Loucy (cell line): ENCODE measurements around the gene PATZ1.

ENCODE experiments used
- EZH2phosphoT487 ChIP-seq: fragments of 200-600 bp; IDR thresholded peaks from 2 replicates; pipeline ENCODE4 v1.6.1; 2018; ENCODE audit warnings: antibody characterized with exemption, mild to moderate bottlenecking, moderate library complexity, borderline replicate concordance
- TF ChIP-seq, protein P1 (sequence below): fragments of 200-600 bp; sonication (generic); conservative IDR thresholded peaks from 2 replicates; pipeline ENCODE4 v1.5.1; 2014; ENCODE audit warnings: mild to moderate bottlenecking, antibody characterized with exemption, low read length

DNA sequence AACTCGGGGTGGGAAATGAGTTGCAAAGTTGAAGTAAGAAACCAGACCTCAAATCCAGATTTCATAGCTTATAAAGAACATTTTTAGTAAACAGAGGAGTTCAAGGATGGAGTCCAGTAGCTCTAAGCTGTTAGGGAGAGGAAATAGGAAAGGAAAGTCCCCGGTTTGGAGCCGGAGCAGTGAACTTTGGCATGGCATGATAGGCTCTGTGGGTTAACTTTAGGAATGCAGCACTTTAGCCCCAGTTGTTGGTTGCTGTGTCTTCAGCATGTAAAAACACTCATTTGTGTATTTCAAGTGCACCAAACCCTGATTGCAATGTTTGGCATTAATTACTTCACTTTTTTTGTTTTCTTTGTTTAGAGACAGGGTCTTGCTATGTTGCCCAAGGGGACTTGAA lies 45.2 kb downstream of the PATZ1 start:
- TF ChIP-seq, protein P1, sequence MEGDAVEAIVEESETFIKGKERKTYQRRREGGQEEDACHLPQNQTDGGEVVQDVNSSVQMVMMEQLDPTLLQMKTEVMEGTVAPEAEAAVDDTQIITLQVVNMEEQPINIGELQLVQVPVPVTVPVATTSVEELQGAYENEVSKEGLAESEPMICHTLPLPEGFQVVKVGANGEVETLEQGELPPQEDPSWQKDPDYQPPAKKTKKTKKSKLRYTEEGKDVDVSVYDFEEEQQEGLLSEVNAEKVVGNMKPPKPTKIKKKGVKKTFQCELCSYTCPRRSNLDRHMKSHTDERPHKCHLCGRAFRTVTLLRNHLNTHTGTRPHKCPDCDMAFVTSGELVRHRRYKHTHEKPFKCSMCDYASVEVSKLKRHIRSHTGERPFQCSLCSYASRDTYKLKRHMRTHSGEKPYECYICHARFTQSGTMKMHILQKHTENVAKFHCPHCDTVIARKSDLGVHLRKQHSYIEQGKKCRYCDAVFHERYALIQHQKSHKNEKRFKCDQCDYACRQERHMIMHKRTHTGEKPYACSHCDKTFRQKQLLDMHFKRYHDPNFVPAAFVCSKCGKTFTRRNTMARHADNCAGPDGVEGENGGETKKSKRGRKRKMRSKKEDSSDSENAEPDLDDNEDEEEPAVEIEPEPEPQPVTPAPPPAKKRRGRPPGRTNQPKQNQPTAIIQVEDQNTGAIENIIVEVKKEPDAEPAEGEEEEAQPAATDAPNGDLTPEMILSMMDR, result no peak
- TF ChIP-seq EZH2phosphoT487, result no peak
